ENCODE data around the gene ZBTB49.

GRCh38 chr4:4277531-4277930, 12.5 kb upstream of the ZBTB49 start:
- TF ChIP-seq CTCF (IDR thresholded peaks at IDR 0.05) (no peak), CREB1 (CRISPR knock-in tag; IDR thresholded peaks at IDR 0.05) (no peak), ZNF138 (CRISPR knock-in tag; conservative IDR thresholded peaks at IDR 0.05) (no peak), RELA (CRISPR knock-in tag; IDR thresholded peaks at IDR 0.05; ENCODE audit: borderline replicate concordance) (no peak), NR3C1 (CRISPR knock-in tag; conservative IDR thresholded peaks at IDR 0.05; ENCODE audit: low read depth) (no peak)
